Panc1 (cell line): ENCODE data around the gene ENDOV.

ENCODE experiments used
- CTCF ChIP-seq: fragments of 450-650 bp; IDR thresholded peaks from 2 replicates; pipeline ENCODE4 v1.5.1; 2017; ENCODE audit warnings: mild to moderate bottlenecking
- POLR2AphosphoS5 ChIP-seq: IDR thresholded peaks from 2 replicates; pipeline ENCODE4 v1.6.1; 2012; ENCODE audit warnings: mild to moderate bottlenecking, low read depth, low read length, moderate library complexity
- REST ChIP-seq, 2 experiments: IDR thresholded peaks; 2 replicates each; pipeline ENCODE4 v1.6.1; 2011 to 2012; ENCODE audit warnings: low read depth in 2 of 2, control low read depth in 1 of 2, low read length in 1 of 2, mild to moderate bottlenecking in 1 of 2, moderate library complexity in 1 of 2; ENCODE audit not compliant: insufficient read depth in 1 of 2
- TCF7L2 ChIP-seq: IDR thresholded peaks from 2 replicates; pipeline ENCODE4 v1.6.1; 2011; ENCODE audit warnings: mild to moderate bottlenecking, low read depth, low read length, inconsistent platforms

GRCh38 chr17:80474231-80474960 lies 59.4 kb downstream of the ENDOV start:
- TF ChIP-seq POLR2AphosphoS5 = no peak
- TF ChIP-seq CTCF = no peak
- TF ChIP-seq REST (IDR thresholded peaks at IDR 0.05; ENCODE audit: insufficient read depth in 1 of 2, low read depth in 2 of 2, low read length in 1 of 2) = no peak
- TF ChIP-seq TCF7L2 = no peak
